HG03439 (cell line): ENCODE measurements around the gene MEIS2.
A peak's percentile ranks its signal among the peaks of the same experiment; 100 is the strongest.

Experiments
- ATAC-seq: cut with Tn5 transposase; IDR thresholded peaks from one replicate; pipeline ENCODE4 v1.9.1; 2021; ENCODE audit warnings: mild to moderate bottlenecking, moderate library complexity; ENCODE audit not compliant: unreplicated experiment

Gene MEIS2

GRCh38 chr15:37112971-37113670 is 12.8 kb upstream of the MEIS2 start:
- ATAC-seq: no peak

GRCh38 chr15:37112171-37112570 is 11.8 kb upstream of the MEIS2 start:
- ATAC-seq: no peak

- no peak for ATAC-seq
Observed at GRCh38 chr15:37111427-37111717, 11.0 kb upstream of the MEIS2 start.

- no peak for ATAC-seq
Observed at GRCh38 chr15:37109872-37110572, 9.7 kb upstream of the MEIS2 start.

- ATAC-seq: no peak
Observed at GRCh38 chr15:37109168-37109871, 9.0 kb upstream of the MEIS2 start.

- ATAC-seq: no peak
Observed at GRCh38 chr15:37108381-37109167, 8.2 kb upstream of the MEIS2 start.

GRCh38 chr15:37107744-37108380 is 7.5 kb upstream of the MEIS2 start:
- no peak for ATAC-seq

- no peak for ATAC-seq
Observed at GRCh38 chr15:37107071-37107743, 6.9 kb upstream of the MEIS2 start.

- ATAC-seq: no peak
Observed at GRCh38 chr15:37106490-37107001, 6.2 kb upstream of the MEIS2 start.

GRCh38 chr15:37105889-37106288 is 5.5 kb upstream of the MEIS2 start:
- ATAC-seq: no peak

GRCh38 chr15:37105029-37105428 is 4.7 kb upstream of the MEIS2 start:
- ATAC-seq: no peak

- ATAC-seq: no peak
Observed at GRCh38 chr15:37104424-37104981, 4.2 kb upstream of the MEIS2 start.

- ATAC-seq: no peak
Observed at GRCh38 chr15:37103475-37104423, 3.4 kb upstream of the MEIS2 start.

- no peak for ATAC-seq
Observed at GRCh38 chr15:37103163-37103435, 2.8 kb upstream of the MEIS2 start.

- ATAC-seq: no peak
Observed at GRCh38 chr15:37102305-37103162, 2.2 kb upstream of the MEIS2 start.

- ATAC-seq: no peak
Observed at GRCh38 chr15:37101980-37102304, 1.6 kb upstream of the MEIS2 start.

GRCh38 chr15:37100966-37101215 is 542 bp upstream of the MEIS2 start:
- peak; percentile 11 for ATAC-seq

GRCh38 chr15:37099319-37100108 is 835 bp downstream of the MEIS2 start:
- no peak for ATAC-seq
